HEK293 (cell line): ENCODE measurements around the gene UPP1.

ENCODE experiments used
- ATF2 ChIP-seq: fragments of 450-650 bp; formaldehyde crosslinking; IDR thresholded peaks from 2 replicates; pipeline ENCODE4 v1.5.1; 2016; ENCODE audit warnings: missing biosample characterization, missing genetic modification characterization, low read depth
- GLIS1 ChIP-seq: fragments of 450-650 bp; formaldehyde crosslinking; IDR thresholded peaks from 2 replicates; pipeline ENCODE4 v1.5.1; 2016; ENCODE audit warnings: missing biosample characterization, missing genetic modification characterization
- GLIS2 ChIP-seq: fragments of 450-650 bp; formaldehyde crosslinking; IDR thresholded peaks from 2 replicates; pipeline ENCODE4 v1.5.1; 2016; ENCODE audit warnings: missing biosample characterization, missing genetic modification characterization
- HIC1 ChIP-seq: fragments of 450-650 bp; formaldehyde crosslinking; IDR thresholded peaks from 2 replicates; pipeline ENCODE4 v1.5.1; 2016; ENCODE audit warnings: missing biosample characterization, missing genetic modification characterization
- HOXA7 ChIP-seq: sonication (generic); formaldehyde crosslinking; IDR thresholded peaks from 2 replicates; pipeline ENCODE4 v1.8.1; 2022; ENCODE audit warnings: missing genetic modification reagents, borderline replicate concordance
- MEIS1 ChIP-seq: sonication (generic); formaldehyde crosslinking; IDR thresholded peaks from 2 replicates; pipeline ENCODE4 v1.8.1; 2022; ENCODE audit warnings: missing genetic modification reagents, mild to moderate bottlenecking, borderline replicate concordance
- MZF1 ChIP-seq: fragments of 450-650 bp; formaldehyde crosslinking; IDR thresholded peaks from 2 replicates; pipeline ENCODE4 v1.5.1; 2017; ENCODE audit warnings: missing biosample characterization, missing genetic modification characterization, borderline replicate concordance
- SP2 ChIP-seq: fragments of 450-650 bp; formaldehyde crosslinking; IDR thresholded peaks from 2 replicates; pipeline ENCODE4 v1.5.1; 2016; ENCODE audit warnings: missing biosample characterization, missing genetic modification characterization
- SP3 ChIP-seq: fragments of 450-650 bp; formaldehyde crosslinking; IDR thresholded peaks from 2 replicates; pipeline ENCODE4 v1.5.1; 2016; ENCODE audit warnings: missing biosample characterization, missing genetic modification characterization
- ZBTB20 ChIP-seq: fragments of 450-650 bp; formaldehyde crosslinking; IDR thresholded peaks from 2 replicates; pipeline ENCODE4 v1.5.1; 2016; ENCODE audit warnings: missing biosample characterization, missing genetic modification characterization
- ZBTB21 ChIP-seq: fragments of 450-650 bp; formaldehyde crosslinking; IDR thresholded peaks from 2 replicates; pipeline ENCODE4 v1.5.1; 2017; ENCODE audit warnings: missing biosample characterization, missing genetic modification characterization
- ZFP37 ChIP-seq: fragments of 450-650 bp; formaldehyde crosslinking; IDR thresholded peaks from 2 replicates; pipeline ENCODE4 v1.5.1; 2016; ENCODE audit warnings: missing biosample characterization, missing genetic modification characterization
- ZIC2 ChIP-seq: fragments of 450-650 bp; formaldehyde crosslinking; IDR thresholded peaks from 2 replicates; pipeline ENCODE4 v1.5.1; 2016; ENCODE audit warnings: missing biosample characterization, missing genetic modification characterization
- ZNF155 ChIP-seq: fragments of 450-650 bp; formaldehyde crosslinking; IDR thresholded peaks from 2 replicates; pipeline ENCODE4 v1.5.1; 2016; ENCODE audit warnings: missing biosample characterization, missing genetic modification characterization
- ZNF157 ChIP-seq: fragments of 450-650 bp; formaldehyde crosslinking; IDR thresholded peaks from 2 replicates; pipeline ENCODE4 v1.5.1; 2016; ENCODE audit warnings: missing biosample characterization, missing genetic modification characterization
- ZNF184 ChIP-seq: fragments of 450-650 bp; IDR thresholded peaks from 2 replicates; pipeline ENCODE4 v1.5.1; 2018; ENCODE audit warnings: missing biosample characterization, mild to moderate bottlenecking, missing genetic modification characterization
- ZNF280C ChIP-seq: fragments of 450-650 bp; formaldehyde crosslinking; IDR thresholded peaks from 2 replicates; pipeline ENCODE4 v1.5.1; 2016; ENCODE audit warnings: missing biosample characterization, missing genetic modification characterization
- ZNF335 ChIP-seq: fragments of 450-650 bp; formaldehyde crosslinking; conservative IDR thresholded peaks from 2 replicates; pipeline ENCODE4 v1.5.1; 2016; ENCODE audit warnings: missing biosample characterization, missing genetic modification characterization
- ZNF362 ChIP-seq: fragments of 450-650 bp; formaldehyde crosslinking; IDR thresholded peaks from 2 replicates; pipeline ENCODE4 v1.5.1; 2016; ENCODE audit warnings: missing biosample characterization, missing genetic modification characterization
- ZNF391 ChIP-seq: fragments of 450-650 bp; formaldehyde crosslinking; IDR thresholded peaks from 2 replicates; pipeline ENCODE4 v1.5.1; 2016; ENCODE audit warnings: low read depth, missing biosample characterization, missing genetic modification characterization, borderline replicate concordance
- ZNF394 ChIP-seq: fragments of 450-650 bp; formaldehyde crosslinking; IDR thresholded peaks from 2 replicates; pipeline ENCODE4 v1.5.1; 2016; ENCODE audit warnings: missing biosample characterization, missing genetic modification characterization, mild to moderate bottlenecking, moderate library complexity, borderline replicate concordance
- ZNF426 ChIP-seq: fragments of 450-650 bp; formaldehyde crosslinking; IDR thresholded peaks from 2 replicates; pipeline ENCODE4 v1.5.1; 2017; ENCODE audit warnings: missing biosample characterization, missing genetic modification characterization, mild to moderate bottlenecking, inconsistent platforms, moderate library complexity
- ZNF513 ChIP-seq: fragments of 450-650 bp; IDR thresholded peaks from 2 replicates; pipeline ENCODE4 v1.5.1; 2018; ENCODE audit warnings: missing biosample characterization, missing genetic modification characterization
- ZNF549 ChIP-seq: fragments of 450-650 bp; IDR thresholded peaks from 2 replicates; pipeline ENCODE4 v1.5.1; 2018; ENCODE audit warnings: missing biosample characterization, missing genetic modification characterization, mild to moderate bottlenecking, inconsistent platforms, moderate library complexity
- ZNF600 ChIP-seq: fragments of 450-650 bp; formaldehyde crosslinking; IDR thresholded peaks from 2 replicates; pipeline ENCODE4 v1.5.1; 2016; ENCODE audit warnings: missing biosample characterization, missing genetic modification characterization
- ZNF660 ChIP-seq: fragments of 450-650 bp; IDR thresholded peaks from 2 replicates; pipeline ENCODE4 v1.5.1; 2018; ENCODE audit warnings: missing biosample characterization, mild to moderate bottlenecking, missing genetic modification characterization
- ZNF664 ChIP-seq: fragments of 450-650 bp; formaldehyde crosslinking; IDR thresholded peaks from 2 replicates; pipeline ENCODE4 v1.5.1; 2016; ENCODE audit warnings: missing biosample characterization, missing genetic modification characterization
- ZNF704 ChIP-seq: fragments of 450-650 bp; formaldehyde crosslinking; IDR thresholded peaks from 2 replicates; pipeline ENCODE4 v1.5.1; 2016; ENCODE audit warnings: missing biosample characterization, missing genetic modification characterization
- ZNF707 ChIP-seq: fragments of 450-650 bp; formaldehyde crosslinking; IDR thresholded peaks from 2 replicates; pipeline ENCODE4 v1.5.1; 2016; ENCODE audit warnings: missing biosample characterization, missing genetic modification characterization
- ZNF76 ChIP-seq: fragments of 450-650 bp; formaldehyde crosslinking; IDR thresholded peaks from 2 replicates; pipeline ENCODE4; 2016; ENCODE audit warnings: low read depth, missing biosample characterization, missing genetic modification characterization, borderline replicate concordance
- ZNF768 ChIP-seq: fragments of 450-650 bp; formaldehyde crosslinking; IDR thresholded peaks from 2 replicates; pipeline ENCODE4 v1.5.1; 2018; ENCODE audit warnings: missing biosample characterization, mild to moderate bottlenecking, missing genetic modification characterization
- ZNF837 ChIP-seq: fragments of 450-650 bp; formaldehyde crosslinking; IDR thresholded peaks from 2 replicates; pipeline ENCODE4 v1.5.1; 2016; ENCODE audit warnings: missing biosample characterization, missing genetic modification characterization

Gene UPP1

GRCh38 chr7:48088559-48089045 is 463 bp upstream of the UPP1 start (continued):
- TF ChIP-seq HIC1 (peak; percentile 77), ZNF549 (tag by site-specific recombination) (no peak), ZNF335 (tag by site-specific recombination) (peak; percentile 82), ZBTB20 (tag by site-specific recombination) (peak; percentile 11; the same call in 1 of the 2 replicates), ZNF362 (tag by site-specific recombination) (no peak), ATF2 (tag by site-specific recombination) (no peak), GLIS2 (peak; percentile 82), ZBTB21 (tag by site-specific recombination) (0 out of 2 replicates have a peak, but pooled peaks have one; percentile 13), SP3 (tag by site-specific recombination) (no peak), ZNF155 (tag by site-specific recombination) (no peak), ZNF707 (no peak), ZFP37 (tag by site-specific recombination) (no peak), MZF1 (tag by site-specific recombination) (no peak), ZNF280C (tag by site-specific recombination) (no peak), ZNF391 (tag by site-specific recombination) (no peak), ZNF664 (tag by site-specific recombination) (no peak), ZNF513 (no peak), ZIC2 (tag by site-specific recombination) (peak; percentile 45), ZNF600 (tag by site-specific recombination) (peak; percentile 90), GLIS1 (tag by site-specific recombination) (peak; percentile 85), ZNF660 (tag by site-specific recombination) (0 out of 2 replicates have a peak, but pooled peaks have one; percentile 23), MEIS1 (CRISPR knock-in tag) (no peak), HOXA7 (no peak), SP2 (tag by site-specific recombination) (peak; percentile 34), ZNF157 (tag by site-specific recombination) (no peak), ZNF704 (tag by site-specific recombination) (no peak), ZNF394 (tag by site-specific recombination) (0 out of 2 replicates have a peak, but pooled peaks have one; percentile 14), ZNF184 (tag by site-specific recombination) (no peak), ZNF837 (tag by site-specific recombination) (no peak), ZNF768 (no peak), ZNF76 (tag by site-specific recombination) (no peak), ZNF426 (tag by site-specific recombination) (no peak)
